ENCODE measurements around the gene ANKRD40. TPM values are rescaled to one million over a fixed set of nuclear protein-coding genes. Genes with fewer than 3 reads are reported as not detected.

ANKRD40 gene
- total RNA-seq, 1 donor from 2014 or later, result 38.8 TPM

GRCh38 chr17:50672831-50673551, 34.7 kb downstream of the ANKRD40 start:
- intact Hi-C loops (cut with micrococcal nuclease), result no loop called here

- intact Hi-C loops (cut with micrococcal nuclease), result no loop called here
Measured at GRCh38 chr17:50672071-50672470, 35.6 kb downstream of the ANKRD40 start.

GRCh38 chr17:50668838-50669581, 38.7 kb downstream of the ANKRD40 start:
- intact Hi-C loops (cut with micrococcal nuclease), result no loop called here

GRCh38 chr17:50668025-50668837, 39.5 kb downstream of the ANKRD40 start:
- intact Hi-C loops (cut with micrococcal nuclease), result no loop called here

- intact Hi-C loops (cut with micrococcal nuclease), result no loop called here
Measured at GRCh38 chr17:50667259-50668024, 40.3 kb downstream of the ANKRD40 start.

GRCh38 chr17:50666316-50666715, 41.4 kb downstream of the ANKRD40 start:
- intact Hi-C loops (cut with micrococcal nuclease), result no loop called here

- intact Hi-C loops (cut with micrococcal nuclease), result no loop called here
Measured at GRCh38 chr17:50665838-50666237, 41.9 kb downstream of the ANKRD40 start.

- intact Hi-C loops (cut with micrococcal nuclease), result no loop called here
Measured at GRCh38 chr17:50664788-50665458, 42.8 kb downstream of the ANKRD40 start.

GRCh38 chr17:50663812-50664374, 43.8 kb downstream of the ANKRD40 start:
- intact Hi-C loops (cut with micrococcal nuclease), result no loop called here

GRCh38 chr17:50662632-50663225, 45.0 kb downstream of the ANKRD40 start:
- intact Hi-C loops (cut with micrococcal nuclease), result no loop called here

GRCh38 chr17:50661795-50662391, 45.8 kb downstream of the ANKRD40 start:
- intact Hi-C loops (cut with micrococcal nuclease), result no loop called here

- intact Hi-C loops (cut with micrococcal nuclease), result no loop called here
Measured at GRCh38 chr17:50661348-50661747, 46.4 kb downstream of the ANKRD40 start.

GRCh38 chr17:50660887-50661345, 46.8 kb downstream of the ANKRD40 start:
- intact Hi-C loops (cut with micrococcal nuclease), result no loop called here

- intact Hi-C loops (cut with micrococcal nuclease), result no loop called here
Measured at GRCh38 chr17:50660042-50660886, 47.5 kb downstream of the ANKRD40 start.

- intact Hi-C loops (cut with micrococcal nuclease), result no loop called here
Measured at GRCh38 chr17:50659179-50659578, 48.5 kb downstream of the ANKRD40 start.

GRCh38 chr17:50658616-50659015, 49.1 kb downstream of the ANKRD40 start:
- intact Hi-C loops (cut with micrococcal nuclease), result no loop called here

GRCh38 chr17:50657627-50658026, 50.1 kb downstream of the ANKRD40 start:
- intact Hi-C loops (cut with micrococcal nuclease), result no loop called here

GRCh38 chr17:50657054-50657453, 50.7 kb downstream of the ANKRD40 start:
- intact Hi-C loops (cut with micrococcal nuclease), result no loop called here

Measured in T-helper 1 cell treated with Interleukin-12 subunit alpha and Interleukin-12 subunit beta and Interleukin-4 antibody, amounts not matched to agents 30 ng/mL and 1 ng/mL, for 36 hours (primary cell).